ENCODE results near the gene PADI1.
"Not testable (repeated sequence)": the region's sequence is repeated elsewhere in the genome, so short reads cannot be mapped to it uniquely, and the experiment has no call there.

Gene PADI1

DNA sequence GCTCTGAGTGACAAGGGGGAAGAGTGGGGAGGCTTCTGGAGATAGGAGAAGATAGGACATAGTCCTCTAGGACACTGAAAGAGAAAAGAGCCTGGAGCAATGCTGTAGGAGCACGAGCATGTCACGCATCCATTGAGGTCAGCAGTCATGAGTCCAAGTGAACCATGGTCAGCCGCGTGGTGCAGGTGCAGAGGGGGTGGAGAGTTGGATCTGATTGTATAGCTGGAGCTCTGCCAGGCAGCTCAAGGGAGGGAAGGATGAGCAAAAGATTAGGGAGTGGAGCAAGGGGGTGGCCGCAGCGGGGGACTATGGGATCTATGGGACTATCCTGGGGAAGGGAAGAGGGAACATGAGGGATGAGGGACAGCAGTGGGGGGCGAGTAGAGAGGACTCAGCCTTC, 14.0 kb downstream of the PADI1 start:
- DNase-seq = no peak

DNA sequence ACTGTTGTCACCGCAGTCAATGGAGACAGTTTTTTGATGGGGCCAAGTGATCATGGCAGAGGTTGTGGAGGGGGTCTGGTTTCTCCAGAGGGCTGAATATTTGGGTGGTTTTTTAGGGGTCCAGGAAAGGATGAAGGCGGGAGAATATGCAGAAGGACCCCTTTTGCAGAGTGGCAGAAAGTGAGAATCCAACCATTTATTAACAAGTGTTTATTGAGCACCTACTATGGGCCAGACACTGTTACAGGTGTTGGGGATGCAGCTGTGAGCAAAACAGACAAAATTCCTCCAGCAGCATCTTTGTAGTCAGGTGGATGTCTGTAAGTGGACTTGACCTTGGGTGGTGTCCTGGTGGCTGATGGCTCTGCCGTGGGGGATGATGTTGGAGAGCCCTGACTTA, 15.4 kb downstream of the PADI1 start:
- DNase-seq = no peak

- no peak for DNase-seq
These were observed 17.6 kb downstream of the PADI1 start for GRCh38 chr1:17222557-17222956.

GRCh38 chr1:17224434-17224833, 19.5 kb downstream of the PADI1 start:
- no peak for DNase-seq

GRCh38 chr1:17225140-17225539, 20.2 kb downstream of the PADI1 start:
- no peak for DNase-seq

DNA sequence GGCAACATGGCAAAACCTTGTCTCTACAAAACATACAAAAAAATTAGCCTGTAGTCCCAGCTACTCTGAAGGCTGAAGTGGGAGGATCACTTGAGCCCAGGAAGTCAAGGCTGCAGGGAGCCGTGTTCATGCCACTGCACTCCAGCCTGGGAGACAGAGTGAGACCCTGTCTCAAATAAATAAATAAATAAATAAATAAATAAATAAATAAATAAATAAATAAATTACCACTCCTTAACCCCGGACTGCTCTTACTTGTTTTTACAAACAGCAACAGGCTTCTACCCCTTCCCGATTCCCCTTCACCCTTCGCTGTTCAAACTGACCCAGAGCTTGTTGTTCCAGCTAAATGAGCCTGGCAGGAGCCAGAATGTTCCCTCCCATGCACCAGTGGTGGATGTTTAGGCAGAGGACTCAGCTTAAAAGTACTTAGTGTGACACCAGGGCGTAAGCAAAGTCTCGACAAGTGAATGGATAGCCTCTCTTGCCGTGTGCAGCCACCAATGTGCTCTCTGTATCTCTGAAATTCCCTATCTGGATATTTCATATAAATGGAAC, 22.5 kb downstream of the PADI1 start:
- DNase-seq = no peak

DNA sequence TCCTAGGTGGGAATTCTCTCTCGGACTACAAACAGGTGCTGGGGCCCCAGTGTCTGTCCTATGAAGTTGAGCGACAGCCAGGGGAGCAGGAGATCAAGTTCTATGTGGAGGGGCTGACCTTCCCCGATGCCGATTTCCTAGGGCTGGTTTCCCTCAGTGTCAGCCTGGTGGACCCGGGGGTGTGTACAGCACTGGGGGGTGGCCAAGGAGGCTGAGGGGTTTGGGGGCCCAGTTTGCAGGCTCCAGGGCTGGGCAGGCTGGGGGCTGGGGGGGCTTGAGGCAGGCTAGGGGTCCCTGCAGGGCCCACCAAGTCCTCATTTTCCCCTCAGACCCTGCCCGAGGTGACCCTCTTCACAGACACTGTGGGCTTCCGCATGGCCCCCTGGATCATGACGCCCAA, 23.7 kb downstream of the PADI1 start:
- no peak for DNase-seq

DNA sequence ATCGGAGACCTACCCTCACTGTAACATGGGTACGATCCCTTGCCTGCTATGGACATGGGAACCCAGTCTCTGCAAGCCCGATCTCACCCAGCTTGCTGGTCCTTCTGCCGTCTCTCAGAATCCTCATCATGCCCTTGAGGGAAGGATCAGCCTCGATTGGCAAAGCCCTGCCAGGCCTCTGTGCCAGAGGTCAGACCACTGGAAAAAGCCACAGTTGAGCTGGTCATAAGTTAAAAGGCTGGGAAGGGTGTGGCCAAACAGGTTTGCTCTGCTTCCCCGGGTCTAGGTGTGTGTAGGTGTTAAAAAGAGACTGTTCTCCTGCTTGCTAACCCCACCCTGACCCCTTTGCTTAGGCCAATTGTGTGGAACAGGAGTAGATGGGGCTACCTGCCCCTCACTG, 24.5 kb downstream of the PADI1 start:
- DNase-seq = no peak

- DNase-seq = no peak
These were observed 25.2 kb downstream of the PADI1 start for GRCh38 chr1:17230106-17230505.

DNA sequence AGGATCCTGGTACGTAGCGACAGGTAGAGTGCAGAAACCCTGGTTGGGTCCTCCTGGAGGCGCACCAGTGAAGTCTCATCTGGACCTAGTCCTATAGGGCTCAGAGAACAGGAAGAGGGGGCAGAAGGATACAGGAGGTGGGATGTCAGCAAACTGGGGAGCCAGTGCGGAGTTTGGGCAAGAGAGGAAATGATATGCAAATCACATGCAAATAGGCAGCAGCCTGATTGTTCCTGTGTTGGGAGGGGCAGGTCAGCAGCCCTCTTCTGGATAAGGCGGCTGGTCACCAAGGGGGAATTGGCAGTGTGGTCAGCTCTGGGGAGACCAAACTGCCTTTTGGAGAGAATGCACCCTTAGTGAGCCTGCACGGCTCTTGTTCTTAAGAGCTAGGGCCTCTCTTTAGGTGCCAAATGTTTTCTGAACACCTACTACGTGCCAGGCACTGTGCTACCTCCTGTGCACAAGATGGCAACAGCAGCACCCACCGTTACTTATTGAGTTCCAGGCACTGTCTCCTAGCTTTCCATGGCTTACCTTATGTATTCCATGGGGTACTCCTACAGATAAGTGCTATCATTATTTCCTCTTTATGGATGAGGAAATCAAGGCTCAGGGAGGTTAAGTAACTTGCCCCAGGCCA, 25.9 kb downstream of the PADI1 start:
- DNase-seq = no peak

- DNase-seq = no peak
These were observed 28.1 kb downstream of the PADI1 start for GRCh38 chr1:17232759-17233661.

- no peak for DNase-seq
These were observed 28.9 kb downstream of the PADI1 start for GRCh38 chr1:17233675-17234320.

- DNase-seq = no peak
These were observed 29.5 kb downstream of the PADI1 start for GRCh38 chr1:17234405-17234804.

GRCh38 chr1:17235135-17235885, 30.4 kb downstream of the PADI1 start:
- DNase-seq = no peak

DNA sequence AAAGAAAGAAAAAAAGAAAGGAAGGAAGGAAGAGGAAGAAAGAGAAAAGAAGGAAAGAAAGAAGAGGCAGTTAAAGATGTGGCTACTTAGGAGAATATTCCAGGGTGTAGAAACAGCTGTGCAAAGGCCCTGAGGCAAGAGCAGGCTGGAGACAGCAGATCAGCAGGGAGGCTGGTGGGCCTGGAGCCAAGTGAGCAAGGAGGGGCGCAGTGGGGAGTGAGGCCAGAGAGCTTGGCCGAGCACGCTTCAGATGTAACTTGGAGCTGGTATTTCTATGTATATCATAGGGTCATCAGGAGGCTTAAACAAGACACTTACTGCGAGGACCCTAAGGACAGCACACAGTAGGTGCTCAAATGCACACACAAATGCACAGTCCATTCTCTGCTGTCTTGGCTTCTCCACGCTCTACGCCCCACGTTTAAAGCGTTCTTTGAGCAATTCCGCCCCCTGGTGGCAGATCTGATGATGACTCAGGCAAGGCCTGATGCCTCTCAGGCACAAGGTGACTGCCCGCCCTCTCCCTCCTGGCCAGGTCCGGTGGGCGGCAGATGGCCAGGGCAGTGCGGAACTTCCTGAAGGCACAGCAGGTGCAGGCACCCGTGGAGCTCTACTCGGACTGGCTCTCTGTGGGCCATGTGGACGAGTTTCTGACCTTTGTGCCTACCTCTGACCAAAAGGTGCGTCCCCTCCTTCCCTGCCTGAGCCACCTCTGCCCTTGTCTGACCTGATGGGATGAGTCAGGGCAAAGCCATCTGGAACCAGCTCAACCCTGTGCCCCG, 32.0 kb downstream of the PADI1 start:
- DNase-seq = peak; percentile 34 to 66

- no peak for DNase-seq
These were observed 32.6 kb downstream of the PADI1 start for GRCh38 chr1:17237561-17237903.

GRCh38 chr1:17239420-17239819, 34.5 kb downstream of the PADI1 start:
- peak in 1 of 2 experiments; percentile 33 for DNase-seq

DNA sequence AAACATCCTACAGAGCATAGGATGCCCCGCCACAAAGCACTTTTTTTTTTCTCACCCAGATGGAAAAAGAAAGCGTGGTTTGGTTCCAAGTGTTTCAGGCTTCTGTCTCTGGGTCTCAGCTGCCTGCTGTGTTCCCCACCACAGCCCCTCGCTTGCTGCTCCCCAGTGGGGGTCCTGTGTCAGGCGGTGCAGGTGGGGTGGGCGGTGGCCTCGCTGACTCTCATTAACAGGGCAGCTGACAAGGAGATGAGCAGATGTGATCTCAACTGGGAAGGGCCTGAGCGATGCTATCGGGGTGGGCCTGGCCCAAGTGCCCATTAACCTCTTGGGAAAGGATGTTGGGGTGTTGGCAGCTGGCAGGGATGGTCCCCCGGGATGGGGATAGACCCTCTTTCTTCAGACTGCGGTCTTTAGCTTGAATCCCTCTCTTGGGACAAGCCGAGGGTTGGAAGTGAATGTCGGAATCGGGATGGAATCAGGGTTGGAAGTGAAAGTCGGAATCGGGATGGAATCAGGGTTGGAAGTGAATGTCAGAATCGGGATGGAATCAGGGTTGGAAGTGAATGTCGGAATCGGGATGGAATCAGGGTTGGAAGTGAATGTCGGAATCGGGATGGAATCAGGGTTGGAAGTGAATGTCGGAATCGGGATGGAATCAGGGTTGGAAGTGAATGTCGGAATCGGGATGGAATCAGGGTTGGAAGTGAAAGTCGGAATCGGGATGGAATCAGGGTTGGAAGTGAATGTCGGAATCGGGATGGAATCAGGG, 36.3 kb downstream of the PADI1 start:
- DNase-seq = not testable (repeated sequence)

- not testable (repeated sequence) for DNase-seq
These were observed 36.8 kb downstream of the PADI1 start for GRCh38 chr1:17241780-17242074.

GRCh38 chr1:17243274-17243673, 38.3 kb downstream of the PADI1 start:
- DNase-seq = no peak

Measured in NCI-H187 (cell line).